Osteocyte (in vitro differentiated cells): Measurements from ENCODE around the gene CLK4. TPM values are rescaled to one million over a fixed set of nuclear protein-coding genes. Genes with fewer than 3 reads are reported as not detected.

ENCODE experiments used
- DNase-seq: peaks from one replicate; pipeline ENCODE4 v3.0.0; 2021; ENCODE audit warnings: mixed read lengths; ENCODE audit not compliant: unreplicated experiment; ENCODE audit errors: extremely low spot score
- H3K27ac Mint-ChIP-seq: one replicate; pipeline ENCODE4 v1.8.0; 2021; ENCODE audit warnings: mild to moderate bottlenecking, mixed read lengths; ENCODE audit not compliant: unreplicated experiment
- H3K27me3 Mint-ChIP-seq: one replicate; pipeline ENCODE4 v1.8.0; 2021; ENCODE audit warnings: mixed read lengths; ENCODE audit not compliant: unreplicated experiment
- H3K36me3 Mint-ChIP-seq: one replicate; pipeline ENCODE4 v1.8.0; 2021; ENCODE audit warnings: mixed read lengths; ENCODE audit not compliant: unreplicated experiment
- H3K4me1 Mint-ChIP-seq: one replicate; pipeline ENCODE4 v1.8.0; 2021; ENCODE audit warnings: mixed read lengths; ENCODE audit not compliant: unreplicated experiment
- H3K4me3 Mint-ChIP-seq: one replicate; pipeline ENCODE4 v1.8.0; 2021; ENCODE audit warnings: mild to moderate bottlenecking, moderate library complexity, mixed read lengths; ENCODE audit not compliant: unreplicated experiment
- H3K9me3 Mint-ChIP-seq: one replicate; pipeline ENCODE4 v1.8.0; 2021; ENCODE audit warnings: mixed read lengths; ENCODE audit not compliant: unreplicated experiment
- CTCF ChIP-seq: fragments of 200-600 bp; sonication (generic); IDR thresholded peaks from 2 replicates; pipeline ENCODE4 v1.5.0; 2021; ENCODE audit warnings: antibody characterized with exemption, mild to moderate bottlenecking, moderate library complexity
- total RNA-seq: library from RNA; stranded (reverse); gene quantifications from 2 replicates; pipeline ENCODE4 v1.2.1, GENCODE V29; 2021

CLK4 gene
- total RNA-seq, 1 donor from 2014 or later = 30.0 TPM

GRCh38 chr5:178555771-178556211, 71.1 kb downstream of the CLK4 start:
- Mint-ChIP-seq H3K36me3 (no peaks in the 10 kb centered on the region), H3K4me3 (no peak overlapping the region), H3K27me3 (no peaks in the 10 kb centered on the region), H3K27ac (no peak overlapping the region), H3K9me3 (no peaks in the 10 kb centered on the region), H3K4me1 (no peaks in the 10 kb centered on the region)
- no peak for DNase-seq
- no peak for TF ChIP-seq CTCF

DNA sequence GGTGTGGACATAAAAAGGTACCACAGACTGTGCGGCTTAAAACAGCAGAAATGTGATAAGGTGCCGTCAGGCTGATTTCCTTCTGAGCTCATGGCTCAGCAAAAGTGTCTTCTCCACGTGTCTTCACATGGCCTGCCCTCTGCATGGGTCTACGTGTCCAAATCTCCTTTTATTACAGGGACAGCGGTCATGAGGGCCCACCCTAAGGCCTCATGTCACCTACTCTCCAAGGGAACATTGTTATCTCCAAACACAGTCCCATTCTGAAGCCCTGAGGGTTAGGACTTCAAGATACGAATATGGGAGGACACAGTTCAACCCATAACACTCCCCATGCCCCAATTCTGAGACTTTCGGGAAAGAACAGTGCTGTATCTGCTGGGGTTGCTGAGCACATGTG, 71.8 kb downstream of the CLK4 start:
- TF ChIP-seq CTCF = no peak

DNA sequence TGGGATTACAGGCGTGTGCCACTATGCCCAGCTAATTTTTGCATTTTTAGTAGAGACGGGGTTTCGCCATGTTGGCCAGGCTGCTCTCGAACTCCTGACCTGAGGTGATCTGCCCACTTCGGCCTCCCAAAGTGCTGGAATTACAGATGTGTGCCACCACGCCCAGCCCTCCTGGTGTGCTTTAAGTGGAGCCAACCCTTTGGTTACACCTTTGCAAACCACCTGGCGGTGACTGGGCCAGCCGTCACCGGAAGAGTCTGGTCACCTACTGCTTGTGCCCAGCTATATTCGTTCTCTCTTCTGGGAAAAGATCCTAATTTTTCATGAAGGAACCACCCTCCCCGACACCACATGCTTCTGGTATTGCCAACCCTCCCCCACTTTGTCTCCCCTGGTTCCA, 72.5 kb downstream of the CLK4 start:
- Mint-ChIP-seq H3K36me3 (no peaks in the 10 kb centered on the region), H3K27me3 (no peaks in the 10 kb centered on the region), H3K4me1 (no peaks in the 10 kb centered on the region), H3K9me3 (no peaks in the 10 kb centered on the region), H3K4me3 (no peak overlapping the region), H3K27ac (no peak overlapping the region)
- no peak for DNase-seq
- TF ChIP-seq CTCF = no peak

More for the DNA sequence above, 71.8 kb downstream of the CLK4 start:
- Mint-ChIP-seq H3K4me3 (no peak overlapping the region), H3K9me3 (no peaks in the 10 kb centered on the region), H3K27ac (no peak overlapping the region), H3K27me3 (no peaks in the 10 kb centered on the region), H3K36me3 (no peaks in the 10 kb centered on the region), H3K4me1 (no peaks in the 10 kb centered on the region)
- DNase-seq = no peak

DNA sequence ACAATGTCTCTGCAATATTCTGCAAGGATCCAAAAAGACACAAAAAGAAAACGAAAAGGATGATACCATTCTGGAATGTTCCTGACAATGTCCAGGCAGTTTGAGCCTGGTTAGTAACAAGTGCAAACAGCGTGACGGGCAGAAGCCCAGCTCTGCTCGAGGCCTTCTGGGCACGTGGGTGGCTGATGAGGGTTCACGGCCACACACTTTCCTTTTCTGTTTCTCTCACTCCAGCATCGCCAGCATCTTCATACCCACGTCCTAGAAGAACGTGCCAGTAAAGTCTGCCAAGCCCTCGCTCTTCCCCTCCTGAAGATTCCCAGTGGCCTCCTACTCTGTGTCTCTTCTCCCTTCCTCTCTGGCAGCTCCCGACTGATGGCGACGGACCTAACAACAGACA, 73.3 kb downstream of the CLK4 start:
- H3K36me3 Mint-ChIP-seq = no peaks in the 10 kb centered on the region

More for the DNA sequence above, 73.3 kb downstream of the CLK4 start:
- no peak overlapping the region for H3K4me3 Mint-ChIP-seq
- H3K27ac Mint-ChIP-seq = no peak overlapping the region
- no peaks in the 10 kb centered on the region for H3K4me1 Mint-ChIP-seq
- no peak for DNase-seq
- no peaks in the 10 kb centered on the region for H3K9me3 Mint-ChIP-seq
- no peaks in the 10 kb centered on the region for H3K27me3 Mint-ChIP-seq
- no peak for TF ChIP-seq CTCF

Other genes with a start within 250 kb of the CLK4 start
- not detected in 2 replicates for gene COL23A1, start 36.7 kb downstream of the CLK4 start, total RNA-seq
- 15.7 and 16.8 TPM in 2 replicates for gene ZNF354A, start 103.6 kb upstream of the CLK4 start, total RNA-seq
- 18.9 and 20.0 TPM in 2 replicates for gene ZNF354B, start 232.9 kb upstream of the CLK4 start, total RNA-seq